ENCODE data around the gene SP5.
"Not testable (repeated sequence)": the region's sequence is repeated elsewhere in the genome, so short reads cannot be mapped to it uniquely, and the experiment has no call there.

SP5 gene

GRCh38 chr2:170739048-170739447, 23.9 kb downstream of the SP5 start:
- no peak for DNase-seq (ENCODE audit: low read depth)

- no peak for DNase-seq (ENCODE audit: low read depth)
Observed at GRCh38 chr2:170739507-170740046, 24.4 kb downstream of the SP5 start.

- DNase-seq (ENCODE audit: low read depth), result no peak
Observed at GRCh38 chr2:170740660-170741059, 25.5 kb downstream of the SP5 start.

GRCh38 chr2:170742000-170742399, 26.9 kb downstream of the SP5 start:
- DNase-seq (ENCODE audit: low read depth), result no peak

- DNase-seq (ENCODE audit: low read depth), result no peak
Observed at GRCh38 chr2:170742896-170743529, 27.9 kb downstream of the SP5 start.

- DNase-seq (ENCODE audit: low read depth), result no peak
Observed at GRCh38 chr2:170743530-170744239, 28.5 kb downstream of the SP5 start.

- no peak for DNase-seq (ENCODE audit: low read depth)
Observed at GRCh38 chr2:170744248-170745002, 29.3 kb downstream of the SP5 start.

- DNase-seq (ENCODE audit: low read depth), result no peak
Observed at GRCh38 chr2:170745305-170745704, 30.2 kb downstream of the SP5 start.

GRCh38 chr2:170747921-170748320, 32.8 kb downstream of the SP5 start:
- no peak for DNase-seq (ENCODE audit: low read depth)

- not testable (repeated sequence) for DNase-seq (ENCODE audit: low read depth)
Observed at GRCh38 chr2:170751555-170751954, 36.4 kb downstream of the SP5 start.

- no peak for DNase-seq (ENCODE audit: low read depth)
Observed at GRCh38 chr2:170761572-170761971, 46.4 kb downstream of the SP5 start.

- DNase-seq (ENCODE audit: low read depth), result no peak
Observed at GRCh38 chr2:170762760-170763159, 47.6 kb downstream of the SP5 start.

- no peak for DNase-seq (ENCODE audit: low read depth)
Observed at GRCh38 chr2:170763232-170763631, 48.1 kb downstream of the SP5 start.

- DNase-seq (ENCODE audit: low read depth), result no peak
Observed at GRCh38 chr2:170764880-170765261, 49.7 kb downstream of the SP5 start.

- no peak for DNase-seq (ENCODE audit: low read depth)
Observed at GRCh38 chr2:170766693-170767092, 51.6 kb downstream of the SP5 start.
